ENCODE results near the gene E2F2. TPM values are rescaled to one million over a fixed set of nuclear protein-coding genes. Genes with fewer than 3 reads are reported as not detected.
A peak's percentile ranks its signal among the peaks of the same experiment; 100 is the strongest.

The E2F2 gene
- total RNA-seq, 8 experiments from 2014 or later = 0.21 to 18.5 (median 0.92) TPM

- WGBS, 10 experiments = 4 to 100% (median 23%) methylated on average over 1 to 16 of the region's 16 CpGs; no CpG with 5 or more reads in 1 of the 10 experiments
- H3K4me1 ChIP-seq (replicated peaks in 1 of 2) = peaks cover 16 to 18% of the 10 kb centered on the region in 2 donors
- H3K27ac ChIP-seq = peak overlapping the region; percentile 16 to 81
- ATAC-seq (replicated peaks in 6 of 8) = peak in 7 of 8 experiments; percentile 20 to 61 (median 51)
- peak overlapping the region; percentile 21 to 45 (median 32) for H3K4me3 ChIP-seq
- in situ Hi-C loops (cut with MboI; ENCODE audit: low pct_unique_long_range_greater_than_20kb in 2 of 9, low sequenced_read_pairs in 9 of 9, unreplicated experiment in 9 of 9) = no loop called here
These were observed 37.8 kb upstream of the E2F2 start for GRCh38 chr1:23568608-23569383.

DNA sequence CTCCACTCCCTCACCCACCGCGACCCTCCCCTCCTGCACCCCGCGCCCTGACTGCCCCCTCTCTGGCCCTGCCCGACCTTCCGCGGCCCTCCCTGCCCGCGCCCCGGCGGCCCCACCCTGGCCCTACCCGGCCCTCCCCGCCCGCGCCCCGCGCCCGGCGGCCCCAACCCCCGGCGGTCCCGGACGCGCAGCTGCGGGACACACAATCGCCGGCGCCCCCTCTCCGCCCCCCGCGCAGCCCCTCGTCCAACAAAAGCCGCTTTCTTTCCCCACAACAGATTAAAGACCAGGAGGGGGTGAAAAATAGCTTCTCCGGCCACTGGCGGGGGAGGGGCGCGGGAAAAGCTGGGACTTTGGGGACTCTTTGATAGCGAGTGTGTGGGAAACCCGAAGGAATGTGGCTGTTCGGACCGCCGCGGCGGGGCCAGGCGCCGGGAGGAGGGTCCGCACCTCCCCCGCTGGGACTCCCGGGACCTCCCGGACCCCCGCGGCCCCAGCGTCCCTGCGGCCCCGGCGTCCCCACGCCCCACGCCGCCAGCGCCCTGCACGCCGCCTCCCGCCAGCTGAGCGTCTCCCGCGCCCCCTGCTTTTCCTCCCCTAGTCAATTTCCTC is 37.1 kb upstream of the E2F2 start:
- Histone ChIP-seq H3K4me1 (replicated peaks in 1 of 2) (peaks cover 17 to 25% of the 10 kb centered on the region in 2 donors), H3K27ac (peak overlapping the region; percentile 16 to 81), H3K4me3 (peak overlapping the region; percentile 21 to 45 (median 32))
- in situ Hi-C loops (cut with MboI; ENCODE audit: low pct_unique_long_range_greater_than_20kb in 2 of 9, low sequenced_read_pairs in 9 of 9, unreplicated experiment in 9 of 9) = no loop called here
- peak; percentile 36 to 72 (median 67) for ATAC-seq (replicated peaks in 6 of 8)
- 0 to 10% (median 0%) methylated on average over 2 to 5 of the region's 66 CpGs; no CpG with 5 or more reads in 6 of the 10 experiments for WGBS, 10 experiments

DNA sequence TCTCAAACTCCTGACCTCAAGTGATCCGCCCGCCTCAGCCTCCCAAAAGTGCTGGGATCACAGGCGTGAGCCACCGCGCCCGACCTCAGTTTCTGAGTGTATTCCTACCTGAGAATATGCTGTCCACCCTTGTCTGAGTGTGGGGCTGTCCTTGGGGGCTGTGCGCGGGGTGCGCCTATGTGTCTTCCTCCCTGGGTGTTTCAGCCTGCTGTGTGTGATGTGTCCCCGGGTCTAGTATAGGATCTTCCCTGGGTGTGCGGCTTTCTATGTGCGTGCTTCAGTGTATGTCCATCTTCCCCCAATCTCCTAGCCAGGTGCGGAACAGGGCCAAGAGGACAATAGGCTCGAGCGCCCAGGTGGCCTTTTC is 36.6 kb upstream of the E2F2 start:
- Histone ChIP-seq H3K4me1 (replicated peaks in 1 of 2) (peaks cover 21 to 28% of the 10 kb centered on the region in 2 donors), H3K27ac (peak overlapping the region; percentile 16 to 81), H3K4me3 (peak overlapping the region; percentile 21 to 45 (median 32))
- in situ Hi-C loops (cut with MboI; ENCODE audit: low pct_unique_long_range_greater_than_20kb in 2 of 9, low sequenced_read_pairs in 9 of 9, unreplicated experiment in 9 of 9) = no loop called here
- WGBS, 10 experiments = 68 to 100% (median 92%) methylated on average over 2 to 15 of the region's 15 CpGs; no CpG with 5 or more reads in 6 of the 10 experiments
- peak in 5 of 8 experiments; percentile 20 to 52 (median 46) for ATAC-seq (replicated peaks in 6 of 8)

DNA sequence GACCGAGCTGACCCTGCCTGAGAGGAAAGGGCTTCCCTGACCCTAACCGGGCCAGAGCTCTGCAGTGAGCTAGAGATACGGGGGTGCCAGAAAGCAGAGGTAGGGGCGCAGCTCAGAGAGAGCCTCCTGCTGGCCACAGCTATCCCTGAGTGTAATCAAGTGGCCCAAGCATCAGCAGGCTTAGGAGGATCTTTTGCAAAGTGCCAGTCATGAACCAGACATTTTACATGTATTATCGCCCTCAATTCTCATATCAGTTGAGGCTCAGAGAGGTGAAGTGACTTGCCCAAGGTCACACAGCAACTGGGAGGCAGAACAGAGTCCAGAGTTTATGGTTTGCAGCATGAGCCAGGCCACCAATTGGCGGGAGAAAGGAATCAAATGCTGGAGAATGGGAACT is 35.3 kb upstream of the E2F2 start:
- in situ Hi-C loops (cut with MboI; ENCODE audit: low pct_unique_long_range_greater_than_20kb in 2 of 9, low sequenced_read_pairs in 9 of 9, unreplicated experiment in 9 of 9) = no loop called here
- Histone ChIP-seq H3K4me1 (replicated peaks in 1 of 2) (peaks cover 31 to 37% of the 10 kb centered on the region in 2 donors), H3K27ac (no peak overlapping the region), H3K4me3 (no peak overlapping the region)
- 79 to 100% (median 89%) methylated on average over 1 to 6 of the region's 6 CpGs; no CpG with 5 or more reads in 4 of the 10 experiments for whole genome bisulfite sequencing, 10 experiments
- no peak for ATAC-seq (replicated peaks in 6 of 8)

- ATAC-seq (replicated peaks in 6 of 8) = no peak
- 73 to 100% (median 86%) methylated on average over 1 to 3 of the region's 3 CpGs; no CpG with 5 or more reads in 3 of the 10 experiments for WGBS, 10 experiments
- Histone ChIP-seq H3K4me3 (no peak overlapping the region), H3K4me1 (replicated peaks in 1 of 2) (peaks cover 31 to 42% of the 10 kb centered on the region in 2 donors), H3K27ac (no peak overlapping the region)
- in situ Hi-C loops (cut with MboI; ENCODE audit: low pct_unique_long_range_greater_than_20kb in 2 of 9, low sequenced_read_pairs in 9 of 9, unreplicated experiment in 9 of 9) = no loop called here
These were observed 34.7 kb upstream of the E2F2 start for GRCh38 chr1:23565776-23566175.

DNA sequence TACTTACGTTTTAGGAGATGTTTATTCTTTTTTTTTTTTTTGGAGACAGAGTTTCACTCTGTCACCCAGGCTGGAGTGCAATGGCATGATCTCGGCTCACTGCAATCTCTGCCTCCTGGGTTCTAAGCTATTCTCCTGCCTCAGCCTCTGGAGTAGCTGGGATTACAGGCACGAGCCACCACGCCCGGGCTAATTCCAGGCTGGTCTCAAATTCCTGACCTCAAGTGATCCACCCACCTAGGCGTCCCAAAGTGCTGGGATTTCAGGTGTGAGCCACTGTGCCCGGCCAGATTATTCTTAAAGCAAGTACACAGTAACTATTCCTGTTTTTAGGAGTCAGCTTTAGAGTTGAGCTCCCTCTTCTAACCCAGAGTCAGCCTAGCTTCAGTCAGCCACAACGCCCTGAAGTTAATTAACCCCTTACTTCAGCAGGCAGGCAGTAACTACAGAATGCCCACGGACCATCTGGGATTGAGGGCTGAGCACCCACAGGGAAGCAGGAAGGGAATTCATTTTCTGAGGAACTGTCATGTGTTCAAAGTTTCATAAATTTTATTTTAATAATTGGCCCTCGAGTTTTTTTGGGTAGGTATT is 33.6 kb upstream of the E2F2 start:
- Histone ChIP-seq H3K4me3 (no peak overlapping the region), H3K4me1 (replicated peaks in 1 of 2) (peaks cover 39 to 50% of the 10 kb centered on the region in 2 donors), H3K27ac (no peak overlapping the region)
- no peak for ATAC-seq (replicated peaks in 6 of 8)
- WGBS, 10 experiments = 14 to 100% (median 58%) methylated on average over 1 to 9 of the region's 10 CpGs; no CpG with 5 or more reads in 1 of the 10 experiments
- in situ Hi-C loops (cut with MboI; ENCODE audit: low pct_unique_long_range_greater_than_20kb in 2 of 9, low sequenced_read_pairs in 9 of 9, unreplicated experiment in 9 of 9) = no loop called here

DNA sequence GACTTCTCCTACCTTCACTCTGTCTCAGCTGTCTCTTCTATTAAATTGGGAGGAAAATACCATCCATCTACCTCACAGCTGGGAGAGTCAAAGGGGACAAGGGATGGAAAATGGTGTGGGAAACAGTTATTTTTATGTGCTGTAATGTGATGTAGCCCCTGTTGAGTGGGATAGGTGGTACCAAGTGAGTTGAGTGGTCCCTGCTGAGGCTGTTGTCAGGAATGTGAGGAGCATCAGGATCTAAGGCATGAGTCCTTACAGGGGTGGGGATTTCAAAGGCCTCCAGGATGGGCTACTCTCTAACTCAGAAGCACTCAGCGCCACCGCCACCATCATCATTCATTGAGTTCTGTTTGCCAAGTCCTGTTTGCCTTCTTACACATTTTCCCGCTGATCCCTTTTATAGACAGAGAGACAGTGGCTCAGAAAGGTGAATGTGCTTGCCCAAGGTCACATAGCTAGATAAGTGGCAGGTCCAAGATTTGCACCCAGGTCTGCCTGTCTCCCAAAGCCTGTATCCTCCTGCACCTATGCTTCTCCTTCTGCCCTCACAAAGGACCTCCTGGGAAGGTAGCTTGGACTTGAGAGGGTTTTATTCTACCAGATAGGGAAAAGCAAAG is 32.8 kb upstream of the E2F2 start:
- Histone ChIP-seq H3K4me1 (replicated peaks in 1 of 2) (peaks cover 33 to 43% of the 10 kb centered on the region in 2 donors), H3K27ac (no peak overlapping the region), H3K4me3 (no peak overlapping the region)
- in situ Hi-C loops (cut with MboI; ENCODE audit: low pct_unique_long_range_greater_than_20kb in 2 of 9, low sequenced_read_pairs in 9 of 9, unreplicated experiment in 9 of 9) = no loop called here
- ATAC-seq (replicated peaks in 6 of 8) = no peak
- WGBS, 10 experiments = 86 to 100% (median 92%) methylated on average over 3 of the region's 3 CpGs; no CpG with 5 or more reads in 5 of the 10 experiments

- no peak for ATAC-seq (replicated peaks in 6 of 8)
- Histone ChIP-seq H3K27ac (peak overlapping the region; percentile 6 to 74), H3K4me3 (no peak overlapping the region), H3K4me1 (replicated peaks in 1 of 2) (peaks cover 28 to 38% of the 10 kb centered on the region in 2 donors)
- in situ Hi-C loops (cut with MboI; ENCODE audit: low pct_unique_long_range_greater_than_20kb in 2 of 9, low sequenced_read_pairs in 9 of 9, unreplicated experiment in 9 of 9) = no loop called here
- 20 to 89% (median 57%) methylated on average over 1 to 9 of the region's 9 CpGs; no CpG with 5 or more reads in 2 of the 10 experiments for WGBS, 10 experiments
These were observed 32.0 kb upstream of the E2F2 start for GRCh38 chr1:23563003-23563402.

DNA sequence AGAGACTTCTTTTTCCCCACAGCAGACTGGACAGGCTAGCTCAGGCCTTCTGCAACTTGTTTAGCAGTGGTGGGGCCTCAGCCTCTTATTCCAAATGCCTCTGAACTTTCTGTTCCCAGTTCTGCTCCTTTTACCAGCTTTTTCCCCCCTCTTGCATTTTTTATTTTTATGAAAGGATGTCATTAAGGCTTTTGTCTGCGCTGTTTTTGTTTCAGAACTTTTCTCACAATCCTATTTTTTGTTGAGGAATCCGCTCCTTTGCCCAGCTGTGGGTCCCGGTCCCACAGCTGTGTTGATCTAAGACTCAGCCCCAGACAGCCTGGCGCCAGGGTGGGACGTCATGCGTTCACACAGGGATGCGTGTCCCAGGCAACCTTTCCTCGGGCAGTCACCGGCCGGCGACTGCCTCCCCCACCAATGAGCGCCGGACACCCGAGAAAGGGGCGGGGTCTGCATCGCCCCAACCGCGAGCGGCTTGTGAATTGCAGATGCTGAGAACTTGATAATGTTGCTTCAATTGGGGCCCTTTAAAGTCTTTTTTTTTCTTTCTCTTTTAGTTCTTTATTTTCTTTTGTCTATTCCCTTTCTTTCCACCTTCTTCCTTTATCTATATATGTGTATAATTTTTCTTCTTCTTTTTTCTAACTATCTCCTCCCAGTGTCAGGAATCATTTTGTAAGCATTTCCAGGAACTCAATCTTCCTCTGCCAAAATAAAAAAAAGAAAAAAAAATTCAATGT is 31.3 kb upstream of the E2F2 start:
- 0 to 3% (median 1%) methylated on average over 2 to 19 of the region's 19 CpGs; no CpG with 5 or more reads in 1 of the 10 experiments for WGBS, 10 experiments
- in situ Hi-C loops (cut with MboI; ENCODE audit: low pct_unique_long_range_greater_than_20kb in 2 of 9, low sequenced_read_pairs in 9 of 9, unreplicated experiment in 9 of 9) = no loop called here
- Histone ChIP-seq H3K4me3 (peak overlapping the region in 3 of 5 donors; percentile 7 to 30 (median 12)), H3K27ac (peak overlapping the region; percentile 61 to 85), H3K4me1 (replicated peaks in 1 of 2) (peaks cover 24 to 33% of the 10 kb centered on the region in 2 donors)
- peak; percentile 69 to 88 (median 86) for ATAC-seq (replicated peaks in 6 of 8)

DNA sequence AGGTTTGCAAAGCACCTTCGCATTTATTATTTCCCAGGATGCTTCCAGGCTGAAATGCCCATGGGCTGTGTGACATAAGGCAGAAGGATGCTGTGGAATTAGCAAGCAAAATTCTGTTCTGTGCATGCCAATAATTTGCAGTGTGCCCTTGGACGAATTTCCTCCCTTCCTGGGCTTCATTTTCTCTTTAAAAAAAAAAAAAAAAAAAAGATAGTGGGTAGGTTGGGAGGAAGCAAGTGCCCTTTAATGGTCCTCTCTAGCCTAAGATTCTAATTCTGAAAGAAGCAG is 30.7 kb upstream of the E2F2 start:
- Histone ChIP-seq H3K4me1 (replicated peaks in 1 of 2) (peaks cover 24 to 39% of the 10 kb centered on the region in 2 donors), H3K4me3 (peak overlapping the region in 1 of 5 donors; percentile 30), H3K27ac (peak overlapping the region; percentile 61 to 85)
- WGBS, 10 experiments = 0 to 92% (median 17%) methylated on average over 1 to 2 of the region's 2 CpGs; no CpG with 5 or more reads in 3 of the 10 experiments
- peak in 2 of 8 experiments; percentile 0 to 38 for ATAC-seq (replicated peaks in 6 of 8)
- in situ Hi-C loops (cut with MboI; ENCODE audit: low pct_unique_long_range_greater_than_20kb in 2 of 9, low sequenced_read_pairs in 9 of 9, unreplicated experiment in 9 of 9) = no loop called here

DNA sequence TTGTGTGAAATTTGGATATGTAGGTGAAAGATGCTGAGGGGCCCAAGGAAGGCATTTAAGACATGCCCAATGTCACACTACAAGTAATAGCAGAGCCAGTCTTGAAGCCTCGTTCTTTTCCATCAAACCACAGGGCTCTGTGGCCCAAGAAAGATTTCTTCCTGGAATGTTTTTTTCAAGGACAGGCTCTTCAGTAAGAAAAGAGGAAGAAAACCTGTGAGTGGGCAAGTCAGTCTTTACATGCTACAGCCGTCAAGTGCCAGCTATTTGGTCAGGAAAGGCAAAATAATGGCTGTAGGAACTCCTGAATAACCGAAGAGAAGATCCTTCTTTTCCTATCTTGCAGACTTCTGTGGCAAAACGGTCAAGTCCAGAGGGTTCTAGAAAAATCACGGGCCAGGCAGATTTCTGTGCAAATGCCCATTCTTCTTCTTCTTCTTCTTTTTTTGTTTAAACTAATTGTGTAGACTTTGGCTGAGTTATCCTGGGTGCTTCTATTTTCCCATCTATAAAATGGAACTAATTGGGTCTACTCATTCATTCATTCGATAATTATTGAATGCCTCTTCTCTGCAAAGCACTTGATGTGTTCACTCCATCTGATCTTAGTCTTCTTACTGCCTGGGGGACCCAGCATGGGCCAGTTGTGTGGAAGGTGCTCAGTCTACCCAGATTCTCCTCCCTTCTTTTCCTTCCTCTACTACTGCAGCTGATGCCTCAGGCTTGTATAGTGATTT is 30.2 kb upstream of the E2F2 start:
- Histone ChIP-seq H3K27ac (peak overlapping the region; percentile 61 to 85), H3K4me3 (no peak overlapping the region), H3K4me1 (replicated peaks in 1 of 2) (peaks cover 24 to 44% of the 10 kb centered on the region in 2 donors)
- no peak for ATAC-seq (replicated peaks in 6 of 8)
- in situ Hi-C loops (cut with MboI; ENCODE audit: low pct_unique_long_range_greater_than_20kb in 2 of 9, low sequenced_read_pairs in 9 of 9, unreplicated experiment in 9 of 9) = no loop called here
- WGBS, 10 experiments = 15 to 100% (median 62%) methylated on average over 1 to 6 of the region's 6 CpGs; no CpG with 5 or more reads in 1 of the 10 experiments

All from motor neuron (in vitro differentiated cells).